Measurements from ENCODE around the gene CDKN2A. TPM values are rescaled to one million over a fixed set of nuclear protein-coding genes. Genes with fewer than 3 reads are reported as not detected.

The CDKN2A gene
- total RNA-seq: 1.8 and 6.6 TPM in 2 replicates

GRCh38 chr9:21993893-21994555, at the start of gene CDKN2A:
Gene CDKN2A, minus strand, starts transcription at chr9:21994392.

GRCh38 chr9:22008717-22009505, 14.7 kb upstream of the CDKN2A start, which contains the start of gene CDKN2B:
Gene CDKN2B, minus strand, starts transcription at chr9:22009305. Its CDS starts 352 bp downstream, at chr9:22008953.

GRCh38 chr9:21994556-21995005, 389 bp upstream of the CDKN2A start, which contains the start of gene CDKN2B-AS1:
Gene CDKN2B-AS1, plus strand, starts transcription at chr9:21994791.

Other genes starting within 250 kb of the CDKN2A start
- 26.5 and 31.1 TPM in 2 replicates for gene MTAP, start 191.8 kb downstream of the CDKN2A start, total RNA-seq
- 2.1 and 6.7 TPM in 2 replicates for gene CDKN2B-AS1, start 399 bp upstream of the CDKN2A start, total RNA-seq
- 2.5 and 5.9 TPM in 2 replicates for gene CDKN2B, start 14.9 kb upstream of the CDKN2A start, total RNA-seq

All from articular chondrocyte of knee joint (primary cell).